ENCODE results near the gene FLII. TPM values are rescaled to one million over a fixed set of nuclear protein-coding genes. Genes with fewer than 3 reads are reported as not detected.

FLII gene
- total RNA-seq: 63.9 TPM

DNA sequence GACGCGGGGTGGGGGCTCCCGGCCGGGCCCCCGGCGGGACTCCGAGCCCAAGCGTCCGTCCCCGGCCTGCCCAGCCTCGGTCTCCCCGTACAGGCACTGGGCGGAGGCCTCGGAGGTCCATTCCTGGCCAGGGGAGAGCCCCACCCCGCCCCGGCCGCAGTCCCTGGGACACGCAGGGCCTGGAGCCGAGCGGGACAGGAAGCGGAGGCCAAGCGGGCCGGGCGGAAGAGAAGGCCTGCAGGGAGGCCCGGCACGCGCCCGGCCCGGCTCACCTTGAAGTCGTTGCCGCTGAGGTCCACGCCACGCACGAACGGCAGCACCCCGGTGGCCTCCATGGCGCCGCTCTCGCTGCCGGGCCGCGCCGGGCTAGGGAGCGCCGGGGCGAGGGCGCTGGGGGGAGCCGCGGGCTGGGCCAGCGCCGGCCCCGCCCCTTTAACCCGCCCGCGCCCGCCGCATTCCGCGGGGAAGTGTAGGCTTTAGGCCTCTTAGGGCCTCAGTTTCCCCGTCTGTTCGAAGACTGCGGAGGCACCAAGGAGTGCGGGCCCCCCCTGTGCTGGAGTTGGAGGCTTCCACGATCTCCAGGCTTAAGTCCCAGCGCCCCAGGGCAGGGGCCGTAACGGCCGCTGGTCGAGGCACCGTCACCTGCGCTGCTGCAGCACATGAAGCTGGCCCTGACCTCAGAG is at the start of gene FLII:
FLII (minus strand) TSS at position 383 of the 683 bp plus-strand sequence; CDS start at position 335, 48 bp downstream.

GRCh38 chr17:18260332-18261145 is 2.0 kb upstream of the FLII start, which contains the start of gene MIEF2:
Gene MIEF2 (plus strand): TSS chr17:18260662. CDS start chr17:18262721, 2,059 bp downstream.

DNA sequence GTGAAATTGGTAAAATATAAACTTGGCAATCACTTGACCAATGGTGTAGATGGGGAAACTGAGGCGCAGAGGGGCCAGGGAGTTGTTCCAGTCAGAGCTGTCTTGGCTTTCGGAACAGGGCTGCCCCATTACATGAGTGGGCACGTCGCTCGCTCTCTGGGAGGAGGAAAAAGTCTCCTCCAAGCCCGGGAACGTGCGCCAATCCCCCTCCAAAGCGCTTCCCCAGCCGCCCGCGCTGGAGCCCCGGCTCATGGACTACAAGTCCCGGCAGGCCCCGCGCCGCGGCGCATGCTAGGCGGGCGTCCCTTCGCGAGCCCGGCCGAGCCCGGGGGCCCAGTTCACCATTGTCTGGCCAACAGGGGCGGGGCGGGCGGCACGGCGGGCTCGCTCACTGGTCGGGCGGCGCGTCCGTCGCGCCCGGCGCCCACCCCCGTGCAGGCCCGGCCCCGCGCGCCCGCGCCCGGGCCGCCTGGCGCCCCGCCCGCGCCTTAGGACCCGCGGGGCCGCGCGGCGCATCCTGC is 33.4 kb downstream of the FLII start, which contains the start of gene LLGL1:
LLGL1 (plus strand) TSS at position 515 of the 521 bp plus-strand sequence. CDS start 48 bp downstream, outside the sequence.

Other genes starting within 250 kb of the FLII start
- 33.9 TPM for gene ATPAF2, start 219.6 kb downstream of the FLII start, total RNA-seq
- 11.1 TPM for gene GID4, start 219.3 kb downstream of the FLII start, total RNA-seq
- 18.5 TPM for gene DRG2, start 170.8 kb downstream of the FLII start, total RNA-seq
- 2.5 TPM for gene MYO15A, start 150.0 kb downstream of the FLII start, total RNA-seq
- gene ALKBH5, start 74.9 kb downstream of the FLII start, total RNA-seq: 84.2 TPM
- 46.4 TPM for gene LLGL1, start 33.1 kb downstream of the FLII start, total RNA-seq
- 21.7 TPM for gene MIEF2, start 1.9 kb upstream of the FLII start, total RNA-seq
- gene TOP3A, start 56.3 kb upstream of the FLII start, total RNA-seq: 32.5 TPM
- gene SMCR8, start 56.6 kb upstream of the FLII start, total RNA-seq: 14.5 TPM
- gene SHMT1, start 104.8 kb upstream of the FLII start, total RNA-seq: 5.5 TPM
- 0.69 TPM for gene EVPLL, start 119.0 kb upstream of the FLII start, total RNA-seq
- not detected for gene LGALS9C, start 218.1 kb upstream of the FLII start, total RNA-seq

All from diencephalon (tissue), 1 donor.